Transverse colon (tissue), 4 donors: ENCODE results near the gene TLCD3A. TPM values are rescaled to one million over a fixed set of nuclear protein-coding genes. Genes with fewer than 3 reads are reported as not detected.
"Not testable (repeated sequence)": the region's sequence is repeated elsewhere in the genome, so short reads cannot be mapped to it uniquely, and the experiment has no call there.

Source experiments
- DNase-seq: peaks from one replicate; pipeline ENCODE4 v3.0.0-alpha.2; 2019
- H3K27ac ChIP-seq, 4 donors: fragments of 200-600 bp; sonication (generic); 2 replicates each; pipeline ENCODE4 v1.5.1; 2016 to 2018; ENCODE audit warnings: inconsistent platforms in 4 of 4
- H3K27me3 ChIP-seq: fragments of 200-600 bp; sonication (generic); 2 replicates; pipeline ENCODE4 v1.5.1; 2017; ENCODE audit warnings: inconsistent platforms
- H3K36me3 ChIP-seq, 4 donors: fragments of 200-600 bp; sonication (generic); 2 replicates each; pipeline ENCODE4 v1.5.1; 2017 to 2019; ENCODE audit warnings: inconsistent platforms in 4 of 4
- H3K4me1 ChIP-seq, 4 donors: fragments of 200-600 bp; sonication (generic); 2 replicates each; pipeline ENCODE4 v1.5.1; 2017 to 2020; ENCODE audit warnings: inconsistent platforms in 4 of 4
- H3K4me3 ChIP-seq, 4 donors: fragments of 200-600 bp; sonication (generic); 1 replicate in 1 of 4; 2 replicates in 3 of 4; pipeline versions ENCODE4 v1.5.1 to v1.6.1; 2017 to 2019; ENCODE audit warnings: inconsistent platforms in 4 of 4
- H3K9me3 ChIP-seq, 2 donors: fragments of 200-600 bp; sonication (generic); 2 replicates each; pipeline ENCODE4 v1.5.1; 2017 to 2019; ENCODE audit warnings: inconsistent platforms in 2 of 2
- CTCF ChIP-seq, 5 experiments: fragments of 200-600 bp in 3 of 5; fragments of 450-650 bp in 2 of 5; sonication (generic) in 3 of 5; IDR thresholded peaks; 1 replicate in 2 of 5; 2 replicates in 3 of 5; pipeline ENCODE4 v1.5.1; 2016 to 2017; ENCODE audit warnings: antibody characterized with exemption in 5 of 5, inconsistent platforms in 3 of 5, mild to moderate bottlenecking in 2 of 5, moderate library complexity in 1 of 5
- EP300 ChIP-seq: sonication (generic); formaldehyde crosslinking; IDR thresholded peaks from one replicate; pipeline ENCODE4 v1.6.1; 2017; ENCODE audit warnings: antibody characterized with exemption, low read depth
- POLR2A ChIP-seq: fragments of 450-650 bp; IDR thresholded peaks from one replicate; pipeline ENCODE4 v1.6.1; 2016; ENCODE audit warnings: antibody characterized with exemption, mild to moderate bottlenecking, moderate library complexity
- POLR2AphosphoS5 ChIP-seq, 3 donors: sonication (generic); formaldehyde crosslinking; IDR thresholded peaks; one replicate each; pipeline ENCODE4 v1.6.1; 2016; ENCODE audit warnings: antibody characterized with exemption in 3 of 3
- WGBS, 2 donors: methylation state at CpG; one replicate each; pipeline ENCODE4 v1.1.5; 2018; ENCODE audit warnings: low coverage in 1 of 2; 5-methylcytosine and 5-hydroxymethylcytosine counted together
- in situ Hi-C, 4 donors: fragments of 200-750 bp; cut with MboI; loops; one replicate each; pipeline versions ENCODE4 v1.15.0 to v1.15.1; 2017; ENCODE audit warnings: low sequenced_read_pairs in 3 of 4, low pct_ligation_motif_present in 1 of 4, low pct_unique_long_range_greater_than_20kb in 1 of 4
- intact Hi-C: fragments of 100-400 bp; cut with DNase I; formaldehyde crosslinking; loops from one replicate; pipeline ENCODE4 v1.15.1; 2023; ENCODE audit warnings: low total_unique reads
- total RNA-seq, 4 donors: library from RNA; depleted of rRNA; stranded (reverse); fragments of >200 nt; gene quantifications; one replicate each; pipeline ENCODE4 v1.1.0, GENCODE V29; 2016

Gene TLCD3A
- total RNA-seq, 4 donors from 2014 or later, result 3.2 to 6.4 (median 4.1) TPM

DNA sequence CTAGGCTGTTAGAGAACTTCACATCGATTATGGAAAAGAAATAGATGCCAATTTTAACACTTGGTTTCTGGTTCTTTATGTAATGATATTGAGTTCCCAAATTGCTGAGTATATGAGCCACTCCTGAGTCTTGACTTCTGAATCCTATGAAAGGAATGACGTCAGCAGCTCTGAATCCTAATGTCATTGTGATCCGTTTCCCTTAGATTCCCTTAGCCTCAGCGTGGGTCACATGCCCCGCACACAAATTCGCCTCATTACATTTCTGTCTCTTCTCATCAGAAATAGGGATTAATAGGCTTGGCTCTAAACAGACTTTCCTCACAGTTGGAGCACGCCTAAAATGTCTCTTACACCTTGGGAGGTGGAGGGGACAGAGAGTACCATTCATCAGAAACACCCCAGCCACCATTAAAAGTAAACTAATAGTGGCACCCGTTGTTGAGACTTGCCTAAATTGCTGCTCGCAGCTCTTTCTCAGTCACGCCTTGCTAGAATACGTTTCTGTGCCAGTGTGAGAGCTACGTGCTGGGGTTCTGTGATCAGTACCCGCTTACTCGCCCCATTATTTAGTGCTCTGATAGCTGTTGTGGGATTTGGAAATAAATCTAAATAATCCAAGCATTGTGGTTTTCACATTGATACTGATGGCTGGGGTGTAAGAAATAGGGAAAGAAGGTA, 56.9 kb downstream of the TLCD3A start:
- H3K27ac ChIP-seq, result no peak overlapping the region
- H3K4me3 ChIP-seq, result no peak overlapping the region
- no peaks in the 10 kb centered on the region for H3K9me3 ChIP-seq
- 92 to 96% methylated on average over 10 to 14 of the region's 14 CpGs for WGBS, 2 donors
- intact Hi-C loops (no loop called here), in situ Hi-C loops (loop anchor here in 2 of 4 donors (10.0 kb wide), 1 partner anchor 196 kb away; no protein-coding TSS in a partner anchor)
- H3K27me3 ChIP-seq, result no peaks in the 10 kb centered on the region
- H3K4me1 ChIP-seq, result peaks cover 0 to 2% (median 0%) of the 10 kb centered on the region in 4 donors
- H3K36me3 ChIP-seq, result peaks cover 0 to 16% (median 5%) of the 10 kb centered on the region in 4 donors
- no peak for DNase-seq
- TF ChIP-seq EP300 (no peak), POLR2AphosphoS5 (IDR thresholded peaks at IDR 0.05) (no peak), CTCF (IDR thresholded peaks at IDR 0.05) (no peak), POLR2A (no peak)

DNA sequence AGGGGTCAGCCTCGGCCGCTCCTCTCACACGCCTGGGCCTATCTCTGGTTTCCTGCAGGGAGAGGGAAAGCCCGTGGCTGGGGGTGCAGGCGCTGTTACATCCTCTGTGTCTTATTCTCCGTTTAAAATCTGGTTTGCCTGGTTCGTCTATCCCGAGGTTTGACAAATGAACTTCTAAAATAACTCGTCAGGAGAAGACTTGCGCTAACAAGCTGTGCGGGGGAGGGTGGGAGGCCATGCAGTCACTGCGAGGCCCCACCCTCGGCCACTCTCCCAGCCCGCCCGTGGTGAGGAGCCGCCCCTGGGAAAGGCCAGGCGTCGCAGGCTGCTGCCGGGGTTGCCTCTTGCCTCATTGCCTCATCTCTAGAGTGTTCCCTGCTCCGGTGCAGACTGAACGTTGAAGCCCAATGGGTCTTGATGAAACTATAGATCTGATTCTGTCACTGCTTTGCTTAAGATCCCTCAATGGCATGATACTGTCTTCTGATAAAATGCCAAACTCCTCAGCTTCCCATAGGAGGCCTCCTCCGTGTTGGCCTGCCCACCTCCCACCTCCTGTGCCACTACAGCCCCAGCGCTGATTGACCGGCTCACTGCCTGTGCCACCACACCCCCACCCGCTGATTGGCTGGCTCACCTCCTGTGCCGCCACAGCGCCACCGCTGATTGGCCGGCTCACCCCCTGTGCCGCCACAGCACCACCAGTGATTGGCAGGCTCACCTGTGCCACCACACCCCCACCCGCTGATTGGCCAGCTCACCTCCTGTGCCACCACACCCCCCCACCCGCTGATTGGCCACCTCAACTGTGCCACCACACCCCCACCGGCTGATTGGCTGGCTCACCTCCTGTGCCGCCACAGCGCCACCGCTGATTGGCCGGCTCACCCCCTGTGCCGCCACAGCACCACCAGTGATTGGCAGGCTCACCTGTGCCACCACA, 57.8 kb downstream of the TLCD3A start:
- H3K9me3 ChIP-seq, DNase-seq, H3K27ac ChIP-seq, H3K27me3 ChIP-seq, H3K4me3 ChIP-seq, intact Hi-C loops, H3K4me1 ChIP-seq: not testable (repeated sequence)
- WGBS, 2 donors, result 87 to 90% methylated on average over 4 to 27 of the region's 38 CpGs
- in situ Hi-C loops, result loop anchor here (10.0 kb wide), 1 partner anchor 195 kb away; no protein-coding TSS in a partner anchor
- peaks cover 0 to 16% (median 5%) of the 10 kb centered on the region in 4 donors for H3K36me3 ChIP-seq

GRCh38 chr17:790874-791247, 58.5 kb downstream of the TLCD3A start:
- intact Hi-C loops, H3K4me3 ChIP-seq, H3K27ac ChIP-seq, DNase-seq, H3K27me3 ChIP-seq, H3K9me3 ChIP-seq: not testable (repeated sequence)
- Histone ChIP-seq H3K4me1 (peaks cover 0 to 13% (median 9%) of the 10 kb centered on the region in 4 donors), H3K36me3 (peaks cover 0 to 16% (median 5%) of the 10 kb centered on the region in 4 donors)
- 79 to 100% methylated on average over 1 to 8 of the region's 12 CpGs for WGBS, 2 donors
- in situ Hi-C loops, result loop anchor here in 2 of 4 donors (10.0 kb wide), 1 partner anchor 194 kb away; no protein-coding TSS in a partner anchor

GRCh38 chr17:791829-792228, 59.4 kb downstream of the TLCD3A start:
- peaks cover 0 to 16% (median 5%) of the 10 kb centered on the region in 4 donors for H3K36me3 ChIP-seq
- intact Hi-C loops, result no loop called here

More at GRCh38 chr17:791829-792228, 59.4 kb downstream of the TLCD3A start:
- peaks cover 0 to 13% (median 9%) of the 10 kb centered on the region in 4 donors for H3K4me1 ChIP-seq
- peak overlapping the region in 1 of 4 donors; percentile 5 for H3K27ac ChIP-seq
- WGBS, 2 donors, result 88% methylated on average over 19 of the region's 19 CpGs; no CpG with 5 or more reads in 1 of the 2 donors
- H3K4me3 ChIP-seq, result no peak overlapping the region
- H3K9me3 ChIP-seq, result no peaks in the 10 kb centered on the region
- in situ Hi-C loops, result loop anchor here in 2 of 4 donors (10.0 kb wide), 1 partner anchor 193 kb away; no protein-coding TSS in a partner anchor
- no peaks in the 10 kb centered on the region for H3K27me3 ChIP-seq
- no peak for TF ChIP-seq CTCF (IDR thresholded peaks at IDR 0.05)
- no peak for TF ChIP-seq POLR2AphosphoS5 (IDR thresholded peaks at IDR 0.05)
- DNase-seq, result no peak
